HFFc6 (cell line): ENCODE results near the gene SRSF12. TPM values are rescaled to one million over a fixed set of nuclear protein-coding genes. Genes with fewer than 3 reads are reported as not detected.

Experiments used
- DNase-seq: peaks from one replicate; pipeline ENCODE4 v3.0.0-alpha.2; 2018
- H3K27ac Mint-ChIP-seq: 2 replicates; pipeline ENCODE4 v1.8.0; 2020; ENCODE audit warnings: mild to moderate bottlenecking, mixed read lengths
- H3K27me3 Mint-ChIP-seq: 2 replicates; pipeline ENCODE4 v1.8.0; 2021; ENCODE audit warnings: mild to moderate bottlenecking, moderate library complexity, mixed read lengths; ENCODE audit not compliant: insufficient read depth
- H3K36me3 Mint-ChIP-seq: 2 replicates; pipeline ENCODE4 v1.8.0; 2021; ENCODE audit warnings: low read depth, mixed read lengths
- H3K4me1 Mint-ChIP-seq: 2 replicates; pipeline ENCODE4 v1.8.0; 2020; ENCODE audit warnings: low read depth, mixed read lengths
- H3K4me3 Mint-ChIP-seq: 2 replicates; pipeline ENCODE4 v1.8.0; 2020; ENCODE audit warnings: mild to moderate bottlenecking, moderate library complexity, mixed read lengths
- H3K9me3 Mint-ChIP-seq: 2 replicates; pipeline ENCODE4 v1.8.0; 2020; ENCODE audit warnings: mild to moderate bottlenecking, mixed read lengths
- CTCF ChIP-seq: fragments of 200-600 bp; sonication (generic); IDR thresholded peaks from 2 replicates; pipeline ENCODE4 v1.5.0; 2021; ENCODE audit warnings: antibody characterized with exemption, mild to moderate bottlenecking
- total RNA-seq, 6 experiments: library from RNA; stranded (reverse); fragmentation: NEBNext Ultra II Directional; extraction: Animal tissue kit (Norgen Biotek cat#: 25700); gene quantifications; 2 replicates in 1 of 6; 3 replicates in 5 of 6; pipeline ENCODE4 v1.2.3, GENCODE V29; 2021

The SRSF12 gene
- total RNA-seq, 6 experiments from 2014 or later: not detected

GRCh38 chr6:89120371-89120770, 2.5 kb upstream of the SRSF12 start:
- Mint-ChIP-seq H3K4me3 (no peak overlapping the region), H3K27me3 (peaks cover 12% of the 10 kb centered on the region)
- DNase-seq: peak; percentile 35

DNA sequence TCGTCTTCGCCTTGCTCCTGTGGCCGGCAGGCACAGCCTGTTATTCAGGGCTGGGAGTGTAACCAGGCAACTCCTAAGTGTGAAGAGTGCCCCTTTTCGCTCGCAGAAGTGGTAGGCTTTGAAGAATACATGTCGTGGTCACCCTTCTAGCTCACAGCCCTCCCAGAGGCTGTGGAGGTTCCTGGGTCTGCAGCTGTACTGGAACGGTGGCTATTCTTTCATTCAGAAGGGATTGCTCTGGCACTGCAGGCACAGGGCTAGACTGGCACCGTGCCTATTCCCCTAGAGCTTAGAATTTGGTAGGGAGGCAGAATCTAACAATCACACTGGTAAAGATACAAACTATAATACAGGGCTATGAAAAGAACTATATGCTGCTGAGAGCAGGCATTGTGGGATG, 1.1 kb upstream of the SRSF12 start:
- H3K36me3 Mint-ChIP-seq: no peaks in the 10 kb centered on the region
- no peak for TF ChIP-seq CTCF
- H3K9me3 Mint-ChIP-seq: no peaks in the 10 kb centered on the region
- peaks cover 12% of the 10 kb centered on the region for H3K27me3 Mint-ChIP-seq
- H3K4me3 Mint-ChIP-seq: no peak overlapping the region
- DNase-seq: no peak
- H3K27ac Mint-ChIP-seq: no peak overlapping the region
- peaks cover 15% of the 10 kb centered on the region for H3K4me1 Mint-ChIP-seq

More at GRCh38 chr6:89120371-89120770, 2.5 kb upstream of the SRSF12 start:
- Mint-ChIP-seq H3K4me1 (peaks cover 15% of the 10 kb centered on the region), H3K36me3 (no peaks in the 10 kb centered on the region), H3K9me3 (no peaks in the 10 kb centered on the region), H3K27ac (no peak overlapping the region)
- no peak for TF ChIP-seq CTCF

GRCh38 chr6:89116702-89117101, 1.2 kb downstream of the SRSF12 start:
- H3K4me3 Mint-ChIP-seq: no peak overlapping the region; the same call in 1 of the 2 replicates
- TF ChIP-seq CTCF: no peak
- no peak for DNase-seq
- H3K27ac Mint-ChIP-seq: no peak overlapping the region
- no peaks in the 10 kb centered on the region for H3K36me3 Mint-ChIP-seq
- H3K27me3 Mint-ChIP-seq: peaks cover 12% of the 10 kb centered on the region
- peaks cover 15% of the 10 kb centered on the region for H3K4me1 Mint-ChIP-seq
- H3K9me3 Mint-ChIP-seq: no peaks in the 10 kb centered on the region

DNA sequence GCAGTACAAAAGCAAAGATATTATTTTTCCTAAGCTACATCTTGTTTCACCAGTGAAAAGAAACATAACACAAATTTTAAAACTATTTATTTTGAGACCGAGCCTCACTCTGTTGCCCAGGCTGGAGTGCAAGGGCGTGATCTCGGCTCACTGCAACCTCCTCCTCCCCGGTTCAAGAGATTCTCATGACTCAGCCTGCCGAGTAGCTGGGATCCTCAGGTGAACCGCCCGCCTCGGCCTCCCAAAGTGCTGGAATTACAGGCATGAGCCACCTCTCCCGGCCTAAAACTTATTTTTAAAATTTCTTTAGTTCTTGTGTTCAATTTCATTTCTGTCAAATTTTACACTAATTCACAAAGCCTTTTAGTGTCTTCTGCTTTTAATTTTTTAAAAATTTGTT, 5.9 kb downstream of the SRSF12 start:
- Mint-ChIP-seq H3K27ac (no peak overlapping the region), H3K4me3 (no peak overlapping the region), H3K27me3 (peaks cover 7% of the 10 kb centered on the region), H3K4me1 (peaks cover 2% of the 10 kb centered on the region), H3K36me3 (no peaks in the 10 kb centered on the region), H3K9me3 (no peaks in the 10 kb centered on the region)
- DNase-seq: no peak
- no peak for TF ChIP-seq CTCF

DNA sequence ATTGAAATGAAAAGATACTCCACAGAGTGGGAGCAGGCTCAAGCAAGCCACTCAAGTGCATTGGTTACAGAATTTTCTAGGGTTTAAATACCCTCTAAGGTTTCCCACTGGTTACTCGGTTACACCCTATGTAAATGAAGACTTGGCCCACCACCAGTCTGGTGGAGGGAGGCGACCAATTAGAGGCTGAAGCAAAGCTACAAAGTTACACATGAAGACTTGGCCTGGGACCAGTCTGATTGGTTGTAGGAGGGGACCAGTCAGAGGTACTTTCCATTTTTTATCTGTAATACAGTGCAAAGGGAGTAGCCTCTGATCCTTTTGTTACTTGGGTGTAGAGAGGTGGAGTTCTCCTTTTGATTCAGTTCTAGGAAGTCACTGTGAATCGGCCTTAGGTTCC, 7.6 kb downstream of the SRSF12 start:
- no peaks in the 10 kb centered on the region for H3K9me3 Mint-ChIP-seq
- no peak for DNase-seq
- no peaks in the 10 kb centered on the region for H3K36me3 Mint-ChIP-seq
- H3K27ac Mint-ChIP-seq: no peak overlapping the region
- no peak for TF ChIP-seq CTCF
- H3K27me3 Mint-ChIP-seq: no peaks in the 10 kb centered on the region; the same call in 1 of the 2 replicates
- H3K4me3 Mint-ChIP-seq: no peak overlapping the region
- H3K4me1 Mint-ChIP-seq: no peaks in the 10 kb centered on the region

DNA sequence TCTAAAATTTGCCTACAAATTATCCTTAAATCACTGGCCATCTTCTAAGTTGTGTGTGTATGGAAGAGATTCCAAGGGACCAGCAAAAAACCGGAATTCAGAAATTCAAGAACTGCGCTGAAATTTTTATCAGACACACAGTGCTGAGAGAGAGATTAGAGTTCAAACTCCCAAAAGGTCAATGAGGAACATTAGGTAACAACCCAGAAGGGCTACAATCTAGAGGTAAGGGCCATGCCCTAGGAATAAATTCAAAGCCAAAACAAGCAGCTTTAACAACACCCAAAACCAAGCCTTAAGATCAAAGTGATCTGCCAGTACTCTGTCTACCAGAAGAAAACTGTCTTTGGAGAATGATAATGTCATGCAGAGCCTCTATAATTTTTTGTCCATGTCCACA, 17.8 kb downstream of the SRSF12 start:
- Mint-ChIP-seq H3K9me3 (no peaks in the 10 kb centered on the region), H3K36me3 (no peaks in the 10 kb centered on the region), H3K4me3 (no peak overlapping the region), H3K27me3 (0 out of 2 replicates have a peak, but pooled peaks cover 2% of the 10 kb centered on the region), H3K4me1 (peaks cover 15% of the 10 kb centered on the region), H3K27ac (no peak overlapping the region)
- DNase-seq: no peak
- TF ChIP-seq CTCF: no peak
